A549 (cell line): ENCODE data around the gene LCN15.

ENCODE experiments used
- CBX8 ChIP-seq: fragments of 200-600 bp; sonication (generic); IDR thresholded peaks from 2 replicates; pipeline ENCODE4 v1.6.1; 2016
- CTCF ChIP-seq: fragments of >200 bp; sonication (Bioruptor Twin); formaldehyde crosslinking; IDR thresholded peaks from 3 replicates; pipeline ENCODE4 v1.5.1; 2016
- ELK1 ChIP-seq: fragments of 150-350 bp; IDR thresholded peaks from 2 replicates; pipeline ENCODE4 v1.6.1; 2014; ENCODE audit warnings: low read depth, mild to moderate bottlenecking, low read length
- EP300 ChIP-seq, 2 experiments: fragments of >200 bp; sonication (Bioruptor Twin); formaldehyde crosslinking; IDR thresholded peaks; 2 replicates in 1 of 2; 3 replicates in 1 of 2; pipeline ENCODE4 v1.6.1; 2016 to 2017
- FOSL2 ChIP-seq, 2 experiments: fragments of 450-650 bp in 1 of 2; fragments of >200 bp in 1 of 2; sonication (Bioruptor Twin) in 1 of 2; formaldehyde crosslinking; IDR thresholded peaks; 2 replicates each; pipeline versions ENCODE4 v1.5.0 to v1.6.1; 2016 to 2020; ENCODE audit warnings: mild to moderate bottlenecking in 1 of 2, moderate library complexity in 1 of 2
- KDM5A ChIP-seq: fragments of 200-600 bp; sonication (generic); IDR thresholded peaks from 2 replicates; pipeline ENCODE4 v1.6.1; 2016; ENCODE audit warnings: antibody characterized with exemption, mild to moderate bottlenecking
- POLR2A ChIP-seq: IDR thresholded peaks from 2 replicates; pipeline ENCODE4 v1.6.1; 2012; ENCODE audit warnings: mild to moderate bottlenecking, low read length
- REST ChIP-seq: fragments of 200-600 bp; sonication (generic); IDR thresholded peaks from 2 replicates; pipeline ENCODE4 v1.6.1; 2016; ENCODE audit warnings: antibody characterized with exemption, mild to moderate bottlenecking, moderate library complexity
- ZC3H11A ChIP-seq: fragments of 450-650 bp; IDR thresholded peaks from 2 replicates; pipeline ENCODE4 v1.6.1; 2014; ENCODE audit warnings: antibody characterized with exemption, mild to moderate bottlenecking

- TF ChIP-seq REST, result no peak
- TF ChIP-seq CTCF, result no peak
- no peak for TF ChIP-seq EP300 (IDR thresholded peaks at IDR 0.05)
- TF ChIP-seq POLR2A, result no peak
- TF ChIP-seq FOSL2 (IDR thresholded peaks at IDR 0.05), result no peak
- no peak for TF ChIP-seq FOSL2 (CRISPR knock-in tag; IDR thresholded peaks at IDR 0.05)
- TF ChIP-seq CBX8, result no peak
- TF ChIP-seq KDM5A, result no peak
- no peak for TF ChIP-seq ZC3H11A
- no peak for TF ChIP-seq ELK1
These were observed 30.7 kb upstream of the LCN15 start for GRCh38 chr9:136795000-136795348.
